ENCODE results near the gene PACS2.
"Not testable (repeated sequence)": the region's sequence is repeated elsewhere in the genome, so short reads cannot be mapped to it uniquely, and the experiment has no call there.

Gene PACS2

DNA sequence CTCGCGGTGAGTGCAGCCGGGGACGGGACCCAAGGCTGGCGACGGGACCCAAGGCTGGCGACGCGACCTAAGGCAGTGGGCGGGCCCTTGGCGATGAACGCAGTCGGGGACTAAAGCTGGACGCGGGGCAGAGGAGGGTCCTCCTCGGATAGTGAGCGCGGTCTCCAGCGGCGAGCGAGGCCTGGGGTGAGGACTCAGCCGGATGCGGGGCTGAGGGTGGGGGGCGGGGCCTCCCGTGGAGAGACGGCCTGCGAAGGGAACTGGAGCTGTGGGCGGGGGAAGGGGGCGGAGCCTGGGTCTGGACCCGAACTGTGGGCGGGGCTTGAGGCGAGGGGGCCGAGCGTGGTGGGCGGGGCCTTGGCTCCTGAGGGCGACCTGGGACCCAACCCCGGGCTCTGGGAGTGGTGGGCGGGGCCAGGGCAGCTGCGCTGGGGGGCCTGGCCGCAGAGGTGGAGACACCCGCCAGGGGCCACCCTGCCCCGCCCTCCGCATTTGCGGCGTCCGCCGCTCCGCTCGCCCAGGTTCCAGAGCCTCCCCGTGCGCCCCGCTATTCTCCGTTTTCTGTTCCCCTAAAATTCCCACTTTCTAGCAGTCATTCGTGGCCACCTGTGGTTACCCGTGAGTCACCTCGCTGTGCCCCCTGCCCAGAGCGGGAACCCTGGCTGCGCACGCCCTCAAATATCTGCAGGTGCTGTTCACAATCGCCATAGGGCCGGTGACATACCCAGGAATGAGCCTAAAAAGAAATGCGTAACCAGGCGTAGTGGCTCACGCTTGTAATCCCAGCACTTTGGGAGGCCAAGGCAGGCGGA is 13.2 kb upstream of the PACS2 start:
- DNase-seq (ENCODE audit: insufficient read length, low spot score) (peak; percentile 78), FAIRE-seq (no peak)
- no peak for TF ChIP-seq CTCF (IDR thresholded peaks at IDR 0.05; ENCODE audit: insufficient read depth, missing control alignments)

DNA sequence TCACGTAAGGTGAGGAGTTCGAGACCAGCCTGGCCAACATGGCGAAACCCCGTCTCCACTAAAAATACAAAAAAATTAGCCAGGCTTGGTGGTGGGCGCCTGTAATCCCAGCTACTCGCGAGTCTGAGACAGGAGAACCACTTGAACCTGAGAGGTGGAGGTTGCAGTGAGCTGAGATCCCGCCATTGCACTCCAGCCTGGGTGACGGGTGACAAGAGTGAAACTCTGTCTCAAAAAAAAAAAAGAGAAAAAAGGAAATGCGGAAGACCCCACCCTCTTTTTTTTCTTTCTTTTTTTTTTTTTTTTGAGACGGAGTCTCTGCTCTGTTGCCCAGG is 12.7 kb upstream of the PACS2 start:
- FAIRE-seq; DNase-seq (ENCODE audit: insufficient read length, low spot score): not testable (repeated sequence)

DNA sequence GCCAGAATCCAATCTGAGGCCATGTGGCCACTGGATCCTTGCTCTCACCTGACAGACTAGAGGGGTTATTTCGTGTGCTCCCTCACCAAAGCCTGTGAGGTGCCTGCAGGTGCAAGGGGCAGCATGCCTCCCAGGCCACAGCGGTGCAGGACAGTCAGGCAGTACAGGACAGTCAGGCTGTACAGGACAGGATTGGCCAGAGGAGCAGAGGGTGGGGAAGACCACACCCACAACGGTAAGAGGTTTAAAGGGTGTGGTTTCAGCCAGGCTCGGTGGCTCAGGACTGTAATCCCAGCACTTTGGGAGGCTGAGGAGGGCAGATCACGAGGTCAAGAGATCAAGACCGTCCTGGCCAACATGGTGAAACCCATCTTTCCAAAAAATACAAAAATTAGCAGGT is 10.6 kb upstream of the PACS2 start:
- DNase-seq (ENCODE audit: insufficient read length, low spot score) = no peak
- FAIRE-seq = no peak
- no peak for TF ChIP-seq CTCF (IDR thresholded peaks at IDR 0.05; ENCODE audit: insufficient read depth, missing control alignments)

DNA sequence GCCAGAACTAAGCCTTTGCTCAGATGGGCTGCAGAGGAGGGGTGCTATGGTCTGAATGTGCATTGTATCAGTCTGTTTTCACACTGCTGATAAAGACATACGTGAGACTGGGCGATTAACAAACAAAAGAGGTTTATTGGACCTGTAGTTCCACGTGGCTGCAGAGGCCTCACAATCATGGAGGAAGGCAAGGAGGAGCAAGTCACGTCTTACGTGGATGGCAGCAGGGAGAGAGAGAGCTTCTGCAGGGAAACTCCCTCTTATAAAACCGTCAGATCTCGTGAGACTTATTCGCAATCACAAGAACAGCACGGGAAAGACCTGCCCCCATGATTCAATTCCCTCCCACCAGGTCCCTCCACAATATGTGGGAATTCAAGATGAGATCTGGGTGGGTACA is 10.0 kb upstream of the PACS2 start:
- DNase-seq (ENCODE audit: insufficient read length, low spot score) = no peak
- FAIRE-seq = no peak
- no peak for TF ChIP-seq CTCF (IDR thresholded peaks at IDR 0.05; ENCODE audit: insufficient read depth, missing control alignments)

DNA sequence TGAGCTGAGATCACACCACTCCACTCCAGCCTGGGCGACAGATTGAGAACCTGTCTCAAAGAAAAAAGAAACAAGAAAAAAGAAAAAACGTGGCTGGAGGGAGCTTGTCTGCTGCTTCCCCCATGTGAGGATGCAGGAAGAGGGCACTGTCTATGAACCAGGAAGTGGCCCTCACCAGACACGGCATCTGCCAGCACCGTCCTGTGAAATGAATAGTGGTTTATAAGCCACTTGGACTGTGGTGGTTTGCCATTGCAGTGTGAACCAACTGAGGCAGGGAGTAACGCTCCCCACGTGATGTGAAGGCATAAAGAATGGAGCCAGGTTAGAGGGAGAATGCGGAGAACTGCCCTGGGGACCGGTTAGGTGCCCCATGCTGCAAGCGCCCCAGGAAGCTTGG is 9.2 kb upstream of the PACS2 start:
- no peak for FAIRE-seq
- TF ChIP-seq CTCF (IDR thresholded peaks at IDR 0.05; ENCODE audit: insufficient read depth, missing control alignments) = no peak
- DNase-seq (ENCODE audit: insufficient read length, low spot score) = no peak

- TF ChIP-seq CTCF (IDR thresholded peaks at IDR 0.05; ENCODE audit: insufficient read depth, missing control alignments) = no peak
- FAIRE-seq (no peak), DNase-seq (ENCODE audit: insufficient read length, low spot score) (no peak)
Observed at GRCh38 chr14:105305791-105306190, 8.8 kb upstream of the PACS2 start.

DNA sequence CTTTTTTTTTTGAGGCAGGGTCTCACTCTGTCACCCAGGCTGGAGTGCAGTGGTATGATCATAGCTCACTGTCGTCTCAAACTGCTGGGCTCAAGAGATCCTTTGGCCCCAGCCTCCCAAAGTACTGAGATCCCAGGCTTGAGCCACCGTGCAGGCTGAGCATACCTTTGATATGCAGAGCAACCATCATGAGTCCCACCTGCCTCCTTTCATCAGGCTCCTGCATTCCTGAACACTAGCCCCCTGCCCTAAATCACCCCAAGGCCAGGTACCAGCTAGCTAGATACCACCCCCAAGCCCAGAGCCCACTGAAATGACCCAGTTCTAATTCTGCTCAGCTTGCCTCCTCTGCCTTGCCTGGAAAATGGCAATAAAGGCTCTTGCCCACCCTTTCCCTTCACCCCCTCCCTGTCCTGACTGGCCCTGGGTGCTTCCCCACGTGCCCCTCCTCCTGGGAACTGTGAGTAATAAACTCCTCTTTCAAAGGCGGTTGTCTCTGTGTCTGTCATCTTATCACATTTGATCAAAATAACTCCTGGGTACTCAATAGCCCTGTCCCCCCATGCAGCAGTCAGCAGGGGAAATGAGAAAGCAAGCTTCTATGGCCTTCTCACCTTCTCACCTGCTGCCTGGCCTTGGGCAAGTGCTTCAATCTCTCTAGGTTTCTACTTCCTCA is 7.4 kb upstream of the PACS2 start:
- TF ChIP-seq CTCF (IDR thresholded peaks at IDR 0.05; ENCODE audit: insufficient read depth, missing control alignments) = no peak
- no peak for DNase-seq (ENCODE audit: insufficient read length, low spot score)
- no peak for FAIRE-seq

All from D721Med (cell line).